ENCODE results near the gene PDCL2. TPM values are rescaled to one million over a fixed set of nuclear protein-coding genes. Genes with fewer than 3 reads are reported as not detected.
A peak's percentile ranks its signal among the peaks of the same experiment; 100 is the strongest.

Gene PDCL2
- total and polyA plus RNA-seq, 2 of the 13 experiments (the other 11 are each of a cell fraction or from before 2014, with no cell fraction given), result not detected

GRCh38 chr4:55545641-55546505 lies 46.2 kb downstream of the PDCL2 start (continued):
- TF ChIP-seq ZBTB40 (IDR thresholded peaks at IDR 0.05) (no peak), ZBTB40 (CRISPR knock-in tag; IDR thresholded peaks at IDR 0.05) (peak; percentile 77), KDM6A (CRISPR knock-in tag; IDR thresholded peaks at IDR 0.05; ENCODE audit: low read depth) (no peak), ELF4 (CRISPR knock-in tag; IDR thresholded peaks at IDR 0.05; ENCODE audit: borderline replicate concordance) (no peak), NAIF1 (CRISPR knock-in tag; IDR thresholded peaks at IDR 0.05; ENCODE audit: borderline replicate concordance) (peak; percentile 40; the same call in 1 of the 2 replicates), ZBTB44 (CRISPR knock-in tag; IDR thresholded peaks at IDR 0.05) (no peak), ZFP90 (CRISPR knock-in tag; IDR thresholded peaks at IDR 0.05; ENCODE audit: borderline replicate concordance) (no peak; the same call in 1 of the 2 replicates), HNF4G (IDR thresholded peaks at IDR 0.05; ENCODE audit: borderline replicate concordance, low read depth, low read length) (0 out of 2 replicates have a peak, but pooled peaks have one; percentile 20), HNF4G (CRISPR knock-in tag; IDR thresholded peaks at IDR 0.05; ENCODE audit: borderline replicate concordance, low read depth) (0 out of 2 replicates have a peak, but pooled peaks have one; percentile 45), IKZF1 (IDR thresholded peaks at IDR 0.05) (no peak), RAD21 (CRISPR knock-in tag; IDR thresholded peaks at IDR 0.05) (peak; percentile 46; the same call in 1 of the 2 replicates), ZNF224 (CRISPR knock-in tag; IDR thresholded peaks at IDR 0.05) (no peak), POLR2A (IDR thresholded peaks at IDR 0.05; ENCODE audit: insufficient read depth in 1 of 2, low read depth in 2 of 2, low read length in 2 of 2) (peak; percentile 61 to 76; a peak in 2 of 4 replicates), ZBTB2 (CRISPR knock-in tag; IDR thresholded peaks at IDR 0.05; ENCODE audit: low read depth) (peak; percentile 97)
- TF ChIP-seq, protein P1, sequence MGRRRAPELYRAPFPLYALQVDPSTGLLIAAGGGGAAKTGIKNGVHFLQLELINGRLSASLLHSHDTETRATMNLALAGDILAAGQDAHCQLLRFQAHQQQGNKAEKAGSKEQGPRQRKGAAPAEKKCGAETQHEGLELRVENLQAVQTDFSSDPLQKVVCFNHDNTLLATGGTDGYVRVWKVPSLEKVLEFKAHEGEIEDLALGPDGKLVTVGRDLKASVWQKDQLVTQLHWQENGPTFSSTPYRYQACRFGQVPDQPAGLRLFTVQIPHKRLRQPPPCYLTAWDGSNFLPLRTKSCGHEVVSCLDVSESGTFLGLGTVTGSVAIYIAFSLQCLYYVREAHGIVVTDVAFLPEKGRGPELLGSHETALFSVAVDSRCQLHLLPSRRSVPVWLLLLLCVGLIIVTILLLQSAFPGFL (CRISPR knock-in tag; IDR thresholded peaks at IDR 0.05), result no peak
